Measurements from ENCODE around the gene DCDC2C.

Gene DCDC2C

GRCh38 chr2:3679616-3680393 lies 23.6 kb upstream of the DCDC2C start:
- no peaks in the 10 kb centered on the region for H3K36me3 ChIP-seq (ENCODE audit: low read depth)
- no peak overlapping the region for H3K27ac ChIP-seq (ENCODE audit: poor library complexity, severe bottlenecking)
- DNase-seq (ENCODE audit: low spot score) (no peak), ATAC-seq (ENCODE audit: low read depth) (no peak)
- TF ChIP-seq, protein P1, sequence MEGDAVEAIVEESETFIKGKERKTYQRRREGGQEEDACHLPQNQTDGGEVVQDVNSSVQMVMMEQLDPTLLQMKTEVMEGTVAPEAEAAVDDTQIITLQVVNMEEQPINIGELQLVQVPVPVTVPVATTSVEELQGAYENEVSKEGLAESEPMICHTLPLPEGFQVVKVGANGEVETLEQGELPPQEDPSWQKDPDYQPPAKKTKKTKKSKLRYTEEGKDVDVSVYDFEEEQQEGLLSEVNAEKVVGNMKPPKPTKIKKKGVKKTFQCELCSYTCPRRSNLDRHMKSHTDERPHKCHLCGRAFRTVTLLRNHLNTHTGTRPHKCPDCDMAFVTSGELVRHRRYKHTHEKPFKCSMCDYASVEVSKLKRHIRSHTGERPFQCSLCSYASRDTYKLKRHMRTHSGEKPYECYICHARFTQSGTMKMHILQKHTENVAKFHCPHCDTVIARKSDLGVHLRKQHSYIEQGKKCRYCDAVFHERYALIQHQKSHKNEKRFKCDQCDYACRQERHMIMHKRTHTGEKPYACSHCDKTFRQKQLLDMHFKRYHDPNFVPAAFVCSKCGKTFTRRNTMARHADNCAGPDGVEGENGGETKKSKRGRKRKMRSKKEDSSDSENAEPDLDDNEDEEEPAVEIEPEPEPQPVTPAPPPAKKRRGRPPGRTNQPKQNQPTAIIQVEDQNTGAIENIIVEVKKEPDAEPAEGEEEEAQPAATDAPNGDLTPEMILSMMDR (IDR thresholded peaks at IDR 0.05; ENCODE audit: poor library complexity, severe bottlenecking) = no peak
- H3K4me3 ChIP-seq (ENCODE audit: severe bottlenecking) = no peak overlapping the region
- no peaks in the 10 kb centered on the region for H3K27me3 ChIP-seq (ENCODE audit: insufficient read depth, poor library complexity, severe bottlenecking)
- H3K9me3 ChIP-seq (ENCODE audit: severe bottlenecking) = no peaks in the 10 kb centered on the region
- no peaks in the 10 kb centered on the region for H3K4me1 ChIP-seq (ENCODE audit: insufficient read depth, poor library complexity, severe bottlenecking)

DNA sequence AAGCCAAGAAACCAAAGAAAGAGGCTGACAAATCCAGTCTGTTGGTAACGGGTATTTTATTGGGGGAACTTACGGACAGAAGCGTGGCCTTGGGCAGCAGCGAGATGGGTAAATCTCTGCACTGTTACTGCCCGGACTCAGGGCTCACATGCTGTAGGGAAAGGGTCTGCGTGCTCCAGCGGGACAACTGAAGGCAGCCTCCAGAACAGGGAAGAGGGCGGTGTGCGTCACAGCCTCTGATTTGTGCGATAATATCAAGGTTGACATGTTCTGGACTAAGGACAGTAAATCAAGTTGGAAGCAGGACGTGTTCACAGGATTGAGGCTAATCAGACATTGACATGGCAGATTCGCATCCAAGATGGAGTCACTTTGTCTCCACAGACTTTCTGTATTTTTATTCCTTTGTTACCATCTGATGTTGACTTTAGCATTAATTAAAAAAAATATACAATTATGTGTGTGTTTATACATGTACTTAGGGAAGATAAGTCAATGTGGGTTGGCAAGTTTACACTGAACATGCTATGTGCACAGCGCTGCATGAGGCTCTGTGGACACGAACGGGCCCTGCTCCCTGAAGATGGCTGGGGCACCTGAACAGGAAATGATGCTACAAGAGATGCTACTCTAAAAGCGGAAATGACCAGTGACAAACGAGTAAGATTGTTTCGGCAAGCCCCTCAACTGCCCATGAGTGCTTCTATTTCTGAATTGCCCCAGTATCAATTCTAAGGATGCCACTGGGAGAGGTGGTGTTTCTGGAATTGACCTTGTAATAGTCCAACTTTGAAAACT lies 22.6 kb upstream of the DCDC2C start:
- no peak for DNase-seq (ENCODE audit: low spot score)
- Histone ChIP-seq H3K9me3 (ENCODE audit: severe bottlenecking) (no peaks in the 10 kb centered on the region), H3K27ac (ENCODE audit: poor library complexity, severe bottlenecking) (no peak overlapping the region), H3K36me3 (ENCODE audit: low read depth) (no peaks in the 10 kb centered on the region), H3K27me3 (ENCODE audit: insufficient read depth, poor library complexity, severe bottlenecking) (no peaks in the 10 kb centered on the region), H3K4me1 (ENCODE audit: insufficient read depth, poor library complexity, severe bottlenecking) (no peaks in the 10 kb centered on the region), H3K4me3 (ENCODE audit: severe bottlenecking) (no peak overlapping the region)
- no peak for ATAC-seq (ENCODE audit: low read depth)
- TF ChIP-seq, protein P1 (IDR thresholded peaks at IDR 0.05; ENCODE audit: poor library complexity, severe bottlenecking) = no peak

DNA sequence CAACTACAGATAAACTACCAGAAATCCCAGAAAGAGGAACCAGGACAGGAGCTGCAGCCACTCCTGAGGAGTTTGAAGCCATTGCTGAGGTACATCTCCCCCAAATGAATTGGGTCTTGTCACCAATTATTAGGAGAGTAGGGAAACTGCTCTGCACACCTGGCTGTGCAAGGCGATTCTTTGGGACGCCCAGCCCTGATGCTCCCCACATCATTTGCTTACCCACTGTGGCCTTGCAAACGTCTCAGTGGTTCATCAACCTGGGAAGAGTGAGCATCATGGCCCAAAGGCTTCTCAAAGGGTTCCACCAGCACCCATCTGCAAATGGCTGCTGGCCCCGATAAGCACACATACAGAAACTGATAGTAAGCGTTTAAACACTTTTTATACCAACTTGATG lies 21.8 kb upstream of the DCDC2C start:
- Histone ChIP-seq H3K27me3 (ENCODE audit: insufficient read depth, poor library complexity, severe bottlenecking) (no peaks in the 10 kb centered on the region), H3K4me3 (ENCODE audit: severe bottlenecking) (no peak overlapping the region), H3K9me3 (ENCODE audit: severe bottlenecking) (no peaks in the 10 kb centered on the region), H3K27ac (ENCODE audit: poor library complexity, severe bottlenecking) (no peak overlapping the region), H3K36me3 (ENCODE audit: low read depth) (no peaks in the 10 kb centered on the region), H3K4me1 (ENCODE audit: insufficient read depth, poor library complexity, severe bottlenecking) (no peaks in the 10 kb centered on the region)
- DNase-seq (ENCODE audit: low spot score) = no peak
- TF ChIP-seq, protein P1 (IDR thresholded peaks at IDR 0.05; ENCODE audit: poor library complexity, severe bottlenecking) = no peak
- ATAC-seq (ENCODE audit: low read depth) = no peak

DNA sequence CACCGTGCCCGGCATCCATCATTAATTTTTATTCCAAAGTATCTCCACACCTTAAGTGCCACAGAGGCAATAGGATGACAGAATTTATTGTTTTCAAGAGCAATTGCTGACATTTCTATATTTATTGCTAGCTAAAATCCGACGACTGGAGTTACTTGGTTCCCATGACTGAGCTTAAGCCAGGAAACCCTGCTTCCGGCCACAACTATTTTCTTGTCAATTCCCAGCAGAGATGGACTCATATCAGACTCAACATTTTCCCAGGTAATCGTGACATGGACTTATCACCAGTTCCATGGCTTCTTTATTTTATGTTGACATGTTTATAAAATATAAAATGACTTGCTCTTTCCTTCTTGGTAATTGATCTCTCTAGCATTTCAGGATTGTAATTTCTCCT lies 20.6 kb upstream of the DCDC2C start:
- Histone ChIP-seq H3K4me1 (ENCODE audit: insufficient read depth, poor library complexity, severe bottlenecking) (no peaks in the 10 kb centered on the region), H3K27me3 (ENCODE audit: insufficient read depth, poor library complexity, severe bottlenecking) (peaks cover 4% of the 10 kb centered on the region), H3K9me3 (ENCODE audit: severe bottlenecking) (no peaks in the 10 kb centered on the region), H3K36me3 (ENCODE audit: low read depth) (no peaks in the 10 kb centered on the region), H3K4me3 (ENCODE audit: severe bottlenecking) (no peak overlapping the region), H3K27ac (ENCODE audit: poor library complexity, severe bottlenecking) (no peak overlapping the region)
- TF ChIP-seq, protein P1 (IDR thresholded peaks at IDR 0.05; ENCODE audit: poor library complexity, severe bottlenecking) = no peak
- no peak for DNase-seq (ENCODE audit: low spot score)
- ATAC-seq (ENCODE audit: low read depth) = no peak
